Measurements from ENCODE around the gene ZNF697. TPM values are rescaled to one million over a fixed set of nuclear protein-coding genes. Genes with fewer than 3 reads are reported as not detected.

The ZNF697 gene
- total RNA-seq, 1 experiment from 2014 or later: 17.4 TPM

- no peak overlapping the region for H2AFZ ChIP-seq (ENCODE audit: low read length)
- H3K27ac Mint-ChIP-seq: no peak overlapping the region
- H2BK120ac ChIP-seq (ENCODE audit: low read depth, low read length, poor library complexity, severe bottlenecking): no peak overlapping the region
- H4K91ac ChIP-seq (ENCODE audit: insufficient read length, low read depth, low read length): no peak overlapping the region
- H3K4ac ChIP-seq (ENCODE audit: low read depth, low read length): no peak overlapping the region
- no peak overlapping the region for H2AK5ac ChIP-seq (ENCODE audit: insufficient read length, low read length)
- H2BK20ac ChIP-seq (ENCODE audit: low read depth, low read length, poor library complexity, severe bottlenecking): no peak overlapping the region
- no peaks in the 10 kb centered on the region for H3K4me1 ChIP-seq (ENCODE audit: insufficient read depth, low read length)
- H4K5ac ChIP-seq (ENCODE audit: insufficient read length, low read depth, low read length): no peak overlapping the region
- no peaks in the 10 kb centered on the region for H3K9me3 ChIP-seq (ENCODE audit: control insufficient read depth, low read depth, low read length)
- H3K27ac ChIP-seq (ENCODE audit: insufficient read length, low read depth, low read length): no peak overlapping the region
- H3K79me2 ChIP-seq (ENCODE audit: insufficient read depth, low read length): no peaks in the 10 kb centered on the region
- H3K23me2 ChIP-seq (ENCODE audit: insufficient read length, low read depth, low read length, poor library complexity, severe bottlenecking): no peaks in the 10 kb centered on the region
- H3K9ac ChIP-seq (ENCODE audit: extremely low read depth, insufficient read length, low read length): no peak overlapping the region
- H3T11ph ChIP-seq (ENCODE audit: low read length): no peak overlapping the region
- no peak overlapping the region for H3K4me2 ChIP-seq (ENCODE audit: insufficient read depth, insufficient read length, low read length)
- no peak overlapping the region for H3K23ac ChIP-seq (ENCODE audit: insufficient read length, low read depth, low read length)
- H3K9me3 Mint-ChIP-seq: no peaks in the 10 kb centered on the region
- H2BK15ac ChIP-seq (ENCODE audit: low read depth, low read length): no peak overlapping the region
- H4K8ac ChIP-seq (replicated peaks; ENCODE audit: insufficient read length, low read depth, low read length): no peak overlapping the region
- H3K27me3 ChIP-seq (ENCODE audit: insufficient read depth, low read length): no peaks in the 10 kb centered on the region
- no peak for DNase-seq
- no CpG with 5 or more reads among the region's 1 CpG for WGBS (ENCODE audit: extremely low coverage, insufficient read length, low lambda C conversion rate)
- H3K79me1 ChIP-seq (ENCODE audit: insufficient read depth, low read depth, low read length, poor library complexity, severe bottlenecking): no peaks in the 10 kb centered on the region
- H3K36me3 Mint-ChIP-seq (ENCODE audit: insufficient read depth in 1 of 3, low read depth in 3 of 3): no peaks in the 10 kb centered on the region
- no peaks in the 10 kb centered on the region for H3K27me3 Mint-ChIP-seq (ENCODE audit: low read depth)
- H3K18ac ChIP-seq (ENCODE audit: insufficient read length, low read depth, low read length): no peak overlapping the region
- H2BK5ac ChIP-seq (ENCODE audit: insufficient read length, low read length): no peak overlapping the region
- no peak overlapping the region for H3K4me3 Mint-ChIP-seq
- no peaks in the 10 kb centered on the region for H4K20me1 ChIP-seq (ENCODE audit: control insufficient read depth, insufficient read depth, insufficient read length)
- no peak overlapping the region for H3K14ac ChIP-seq (ENCODE audit: insufficient read depth, low read length)
- H3K4me1 Mint-ChIP-seq: no peaks in the 10 kb centered on the region
- H2BK12ac ChIP-seq (ENCODE audit: insufficient read length, low read depth, low read length): no peak overlapping the region
- no peak for TF ChIP-seq CTCF (conservative IDR thresholded peaks at IDR 0.05)
- no peak overlapping the region for H3K56ac ChIP-seq (ENCODE audit: insufficient read length, low read depth, low read length)
Observed at GRCh38 chr1:119600976-119601375, 47.1 kb downstream of the ZNF697 start.

All from H9 (cell line).